ENCODE measurements around the gene FGF22.

FGF22 gene

GRCh38 chr19:643736-644135, 4.1 kb downstream of the FGF22 start:
- no peak for DNase-seq (ENCODE audit: low read depth in 2 of 2)

GRCh38 chr19:644363-644762, 4.7 kb downstream of the FGF22 start:
- DNase-seq (ENCODE audit: low read depth in 2 of 2) = no peak

DNA sequence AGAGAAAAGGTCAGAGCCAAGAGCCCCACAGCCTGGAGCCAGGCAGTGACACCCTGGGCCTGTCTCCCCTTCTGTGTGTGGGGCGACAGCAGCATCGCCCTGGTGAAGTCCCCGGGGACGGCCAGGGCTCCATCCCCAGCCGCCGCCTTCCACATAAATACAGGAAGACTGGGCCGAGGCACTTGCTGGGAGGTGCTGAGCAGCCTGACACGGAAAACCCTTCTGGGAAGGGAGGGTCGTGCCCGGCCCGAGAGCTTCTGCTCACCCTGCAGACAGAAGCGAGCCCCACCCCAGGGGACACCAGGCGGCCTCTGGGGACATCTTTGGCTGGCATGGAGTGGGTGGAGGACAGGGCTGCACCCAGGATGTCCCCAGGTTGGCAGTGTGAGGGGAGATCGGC, 5.1 kb downstream of the FGF22 start:
- DNase-seq (ENCODE audit: low read depth in 2 of 2) = no peak

- no peak for DNase-seq (ENCODE audit: low read depth in 2 of 2)
These were observed 6.5 kb downstream of the FGF22 start for GRCh38 chr19:645912-646778.

DNA sequence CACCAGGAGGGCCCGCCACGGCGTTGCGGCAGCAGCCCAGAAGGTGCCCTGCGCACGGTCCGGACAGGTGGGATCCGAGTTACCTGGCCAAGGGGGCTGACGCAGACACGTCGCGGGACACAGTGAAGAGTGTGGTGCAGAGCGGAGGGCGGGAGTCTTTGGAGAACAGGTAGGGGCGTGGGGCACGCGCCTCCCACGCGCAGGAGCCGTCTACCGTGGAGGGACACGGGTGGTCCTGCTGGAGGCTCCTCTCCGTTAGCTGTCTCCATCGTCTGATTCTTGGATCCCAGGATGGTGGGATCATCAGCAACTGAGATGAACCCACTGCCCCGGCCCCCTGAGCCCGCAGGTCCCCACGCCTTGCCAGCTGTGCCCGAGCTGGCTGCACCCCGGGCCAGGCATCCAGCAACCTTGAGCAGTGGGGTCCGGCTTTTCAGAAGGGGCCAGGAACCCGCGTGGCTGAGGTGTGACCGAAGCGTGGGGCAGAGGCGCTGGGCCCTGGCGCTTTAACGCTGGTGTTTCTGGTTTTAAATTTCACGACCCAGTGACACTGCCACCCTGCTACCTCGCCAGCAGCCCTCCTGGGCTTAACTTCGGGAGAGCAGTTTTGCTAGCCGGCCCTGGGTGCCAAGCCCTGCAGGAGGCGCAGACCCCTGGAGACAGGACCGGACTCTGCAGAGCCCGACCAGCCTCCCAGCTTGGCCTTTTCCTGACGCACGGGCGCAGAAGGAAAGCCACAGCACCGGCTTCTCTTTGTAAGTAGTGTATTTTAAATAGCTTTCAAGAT, 7.3 kb downstream of the FGF22 start:
- no peak for DNase-seq (ENCODE audit: low read depth in 2 of 2)

DNA sequence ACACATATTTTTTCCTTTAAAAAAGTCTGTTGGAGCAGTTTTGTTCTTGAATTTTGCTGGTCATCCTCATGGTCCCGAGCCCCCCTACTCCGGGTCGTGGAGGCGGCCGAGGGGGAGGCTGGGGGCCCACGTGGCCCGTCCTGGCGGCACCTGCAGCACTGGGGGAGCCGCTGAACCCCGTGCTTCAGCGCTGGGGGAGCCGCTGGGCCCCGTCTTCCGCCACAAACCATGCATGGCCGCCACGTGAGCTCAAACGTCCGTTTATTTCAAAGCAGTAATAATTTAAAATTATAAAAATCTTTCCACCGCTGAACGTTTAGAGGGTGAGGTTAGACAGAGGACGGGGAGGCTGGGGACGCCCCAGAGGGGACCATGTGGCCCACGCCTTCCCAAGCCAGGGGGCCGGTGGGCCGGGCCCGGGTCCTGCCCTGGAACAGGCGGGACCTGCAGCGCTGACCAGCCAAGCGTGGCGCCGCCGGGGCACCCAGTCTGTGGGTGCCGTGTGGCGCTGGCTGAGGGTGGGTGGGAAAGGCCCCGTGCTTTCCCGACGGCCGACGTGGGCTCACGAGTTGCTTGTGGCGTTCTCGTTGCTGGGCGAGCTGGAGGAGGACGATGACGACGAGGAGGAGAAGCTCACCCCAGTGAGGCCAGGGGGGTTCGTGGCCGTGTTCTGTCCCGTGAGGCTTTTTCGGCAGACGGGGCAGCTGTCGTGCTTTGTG, 8.0 kb downstream of the FGF22 start:
- DNase-seq (ENCODE audit: low read depth in 2 of 2) = no peak

DNA sequence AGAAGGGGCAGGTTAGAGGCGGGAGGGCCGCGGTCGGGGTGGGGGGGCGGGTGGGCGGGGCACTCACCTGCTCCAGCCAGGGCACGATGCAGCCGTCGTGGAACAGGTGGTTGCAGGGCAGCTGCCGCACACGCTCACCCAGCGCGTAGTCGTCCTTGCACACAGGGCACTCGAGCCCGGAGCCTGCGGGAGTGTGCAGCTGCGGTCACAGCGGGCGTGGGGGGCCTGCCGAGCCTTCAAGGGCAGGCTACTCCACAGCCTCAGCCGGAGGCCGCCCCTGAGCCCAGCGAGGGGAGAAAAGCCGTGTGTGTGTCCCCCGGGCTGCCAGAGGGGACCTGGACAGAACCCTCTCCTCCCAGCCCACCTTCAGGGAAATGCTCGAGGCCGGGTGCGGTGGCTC, 8.6 kb downstream of the FGF22 start:
- DNase-seq (ENCODE audit: low read depth in 2 of 2) = no peak

GRCh38 chr19:648904-649801, 9.5 kb downstream of the FGF22 start:
- no peak for DNase-seq (ENCODE audit: low read depth in 2 of 2)

DNA sequence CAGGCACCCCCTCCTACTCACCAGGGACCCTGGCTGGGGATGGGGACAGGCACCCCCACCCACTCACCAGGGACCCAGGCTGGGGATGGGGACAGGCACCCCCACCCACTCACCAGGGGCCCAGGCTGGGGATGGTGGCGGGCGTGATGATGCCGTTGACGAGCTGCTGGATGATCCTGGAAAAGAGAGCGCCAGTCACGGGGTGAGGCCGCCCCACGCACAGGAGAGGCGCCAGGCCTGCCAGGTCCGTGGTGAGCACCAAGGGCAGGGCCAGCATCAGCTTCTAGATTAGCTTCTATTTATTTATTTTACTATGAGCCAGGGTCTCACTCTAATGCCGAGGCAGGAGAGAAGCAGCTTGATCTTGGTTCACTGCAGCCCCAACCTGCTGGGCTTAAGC, 10.4 kb downstream of the FGF22 start:
- DNase-seq (ENCODE audit: low read depth in 2 of 2) = no peak

GRCh38 chr19:651114-651818, 11.6 kb downstream of the FGF22 start:
- DNase-seq (ENCODE audit: low read depth in 2 of 2) = no peak

GRCh38 chr19:651991-652390, 12.3 kb downstream of the FGF22 start:
- DNase-seq (ENCODE audit: low read depth in 2 of 2) = no peak

- DNase-seq (ENCODE audit: low read depth in 2 of 2) = no peak
These were observed 13.0 kb downstream of the FGF22 start for GRCh38 chr19:652467-653389.

- DNase-seq (ENCODE audit: low read depth in 2 of 2) = no peak
These were observed 13.7 kb downstream of the FGF22 start for GRCh38 chr19:653425-653824.

DNA sequence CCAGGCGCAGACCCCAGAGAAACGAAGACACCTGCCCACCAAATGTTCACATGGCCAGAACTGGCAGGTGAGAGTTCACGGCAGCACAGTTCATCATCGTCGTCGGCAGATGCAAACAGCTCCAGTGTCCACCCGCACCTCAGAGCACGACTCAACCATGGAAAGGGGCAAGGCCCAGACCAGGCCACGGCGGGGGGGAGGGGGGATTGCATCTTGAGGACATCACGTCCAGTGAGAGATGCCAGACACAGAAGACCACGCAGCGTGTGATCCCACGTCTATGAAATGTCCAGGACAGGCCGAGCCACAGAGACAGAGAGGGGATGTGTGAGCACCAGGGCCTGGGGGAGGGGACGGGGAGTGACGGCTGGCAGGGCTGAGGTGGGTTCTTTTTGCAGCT, 16.0 kb downstream of the FGF22 start:
- DNase-seq (ENCODE audit: low read depth in 2 of 2) = no peak

GRCh38 chr19:656751-657559, 17.3 kb downstream of the FGF22 start:
- DNase-seq (ENCODE audit: low read depth in 2 of 2) = no peak

GRCh38 chr19:657611-658010, 17.9 kb downstream of the FGF22 start:
- DNase-seq (ENCODE audit: low read depth in 2 of 2) = no peak

GRCh38 chr19:658059-658839, 18.6 kb downstream of the FGF22 start:
- DNase-seq (ENCODE audit: low read depth in 2 of 2) = no peak

All from stimulated activated CD4-positive, alpha-beta T cell treated with anti-CD3 and anti-CD28 coated beads, Interleukin-12 subunit alpha, Interleukin-12 subunit beta, amount 100 ng/mL, for 24 hours (primary cell).